Caki2 (cell line): ENCODE results near the gene GLRA3. TPM values are rescaled to one million over a fixed set of nuclear protein-coding genes. Genes with fewer than 3 reads are reported as not detected.

Experiments used
- DNase-seq: peaks from one replicate; pipeline ENCODE4 v3.0.0-alpha.2; 2015; ENCODE audit warnings: low read depth
- in situ Hi-C: cut with HindIII; loops from 2 replicates; pipeline ENCODE4 v1.10.0; 2016; ENCODE audit warnings: low sequenced_read_pairs, low pct_unique_long_range_greater_than_20kb, mixed read lengths
- total RNA-seq: library from RNA; depleted of rRNA; stranded (reverse); fragments of >200 nt; shearing (Covaris generic); gene quantifications from 2 replicates; pipeline ENCODE4 v1.2.3, GENCODE V29; 2014; ENCODE audit warnings: low replicate concordance

Gene GLRA3
- total RNA-seq, 1 experiment from 2014 or later, result not detected

DNA sequence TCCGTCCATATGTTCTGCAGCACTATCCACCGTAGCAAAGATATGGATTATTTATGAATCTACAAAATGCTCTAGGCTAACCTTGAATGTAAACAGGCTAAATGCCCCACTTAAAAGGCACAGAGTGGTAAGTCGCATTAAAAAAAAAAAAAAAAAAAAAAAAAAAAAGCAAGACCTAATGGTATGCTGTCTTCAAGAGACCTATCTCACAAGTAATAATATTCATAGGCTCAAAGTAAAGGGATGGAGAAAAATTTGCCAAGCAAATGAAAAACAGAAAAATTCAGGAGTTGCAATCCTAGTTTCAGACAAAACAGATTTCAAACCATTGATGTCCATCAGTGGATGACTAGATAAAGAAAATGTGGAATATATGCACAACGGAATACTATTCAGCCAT is 139.4 kb downstream of the GLRA3 start:
- DNase-seq, result no peak
- in situ Hi-C loops, result no loop called here

- in situ Hi-C loops, result no loop called here
- no peak for DNase-seq
Measured at GRCh38 chr4:174686826-174687225, 142.2 kb downstream of the GLRA3 start.

GRCh38 chr4:174681723-174682300 is 147.2 kb downstream of the GLRA3 start:
- in situ Hi-C loops, result no loop called here
- DNase-seq, result peak; percentile 11

- DNase-seq, result no peak
- in situ Hi-C loops, result no loop called here
Measured at GRCh38 chr4:174674305-174674840, 154.7 kb downstream of the GLRA3 start.

DNA sequence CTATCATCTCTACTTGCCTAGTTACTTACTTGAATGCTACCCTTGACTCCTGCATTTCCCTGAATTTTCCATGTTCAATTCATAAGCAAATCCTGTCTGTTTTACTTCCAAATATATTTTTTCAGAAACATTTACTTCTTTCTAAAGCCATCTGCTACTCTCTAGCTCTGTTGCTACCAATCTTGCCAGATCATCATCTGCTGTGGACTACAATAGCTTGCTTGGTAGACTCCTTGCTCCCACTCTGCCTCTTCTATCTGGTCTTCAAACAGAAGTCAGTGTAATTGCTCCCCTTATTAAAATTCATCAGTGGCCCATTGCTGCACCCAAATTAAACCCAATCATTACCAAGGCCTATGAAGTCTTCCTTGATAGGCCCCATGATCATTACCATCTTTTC is 155.2 kb downstream of the GLRA3 start:
- in situ Hi-C loops, result no loop called here
- no peak for DNase-seq

DNA sequence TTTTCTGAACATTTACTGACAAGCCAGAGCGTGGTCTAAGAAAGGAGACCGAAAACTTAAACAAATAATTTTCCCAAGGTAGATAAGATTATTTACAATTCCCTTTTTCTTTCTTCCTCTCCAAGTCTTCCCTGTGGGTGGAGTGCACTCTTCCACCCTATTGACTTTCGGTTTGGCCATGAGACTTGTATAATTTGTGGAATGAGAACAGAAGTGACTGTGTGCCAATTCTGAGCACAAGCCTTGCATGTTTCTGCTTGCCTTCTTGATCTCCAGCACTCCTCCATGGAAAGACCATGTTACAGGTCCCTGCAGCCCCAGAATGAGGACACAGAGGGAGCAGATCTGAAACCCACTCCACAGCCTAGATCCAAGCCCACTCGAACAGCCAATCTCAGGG is 156.8 kb downstream of the GLRA3 start:
- DNase-seq, result no peak
- in situ Hi-C loops, result no loop called here

- in situ Hi-C loops, result no loop called here
- peak; percentile 58 for DNase-seq
Measured at GRCh38 chr4:174669270-174669669, 159.8 kb downstream of the GLRA3 start.

DNA sequence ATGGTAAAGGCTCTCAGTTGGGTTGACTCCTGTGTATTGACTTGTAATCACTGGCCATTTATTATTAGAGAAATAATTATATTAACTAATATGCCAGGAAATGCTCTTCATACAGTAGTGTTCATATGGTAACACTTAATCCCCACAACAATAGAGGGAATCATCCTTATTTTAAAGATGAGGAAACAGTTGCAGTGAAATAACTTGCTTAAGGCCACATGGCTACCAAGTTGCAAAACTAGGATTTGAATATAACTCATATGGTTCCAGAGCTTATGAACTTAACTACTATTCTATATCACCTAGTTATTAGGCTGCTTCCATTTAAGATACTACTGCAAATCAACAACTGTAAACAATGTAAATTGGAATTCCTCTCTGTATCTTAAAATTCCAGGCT is 163.2 kb downstream of the GLRA3 start:
- no peak for DNase-seq
- in situ Hi-C loops, result no loop called here

DNA sequence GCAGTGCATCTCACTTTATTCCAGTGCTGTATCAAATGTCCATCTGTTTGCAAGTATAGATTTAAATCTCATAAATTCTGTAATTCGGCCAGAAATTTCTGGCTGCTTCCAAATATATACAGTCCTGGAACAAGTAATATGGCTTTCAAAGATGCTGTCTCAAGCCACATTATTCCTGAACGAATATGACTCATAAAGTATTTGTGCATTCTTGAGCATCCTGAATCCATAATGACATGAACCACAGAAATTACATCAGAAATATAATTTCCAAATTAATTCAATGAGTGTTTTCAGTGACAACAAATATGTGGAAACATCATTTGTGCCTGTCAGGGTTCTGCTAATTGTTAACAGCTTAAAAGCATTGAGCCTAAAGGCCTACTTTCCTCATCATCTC is 165.8 kb downstream of the GLRA3 start:
- in situ Hi-C loops, result no loop called here
- no peak for DNase-seq

DNA sequence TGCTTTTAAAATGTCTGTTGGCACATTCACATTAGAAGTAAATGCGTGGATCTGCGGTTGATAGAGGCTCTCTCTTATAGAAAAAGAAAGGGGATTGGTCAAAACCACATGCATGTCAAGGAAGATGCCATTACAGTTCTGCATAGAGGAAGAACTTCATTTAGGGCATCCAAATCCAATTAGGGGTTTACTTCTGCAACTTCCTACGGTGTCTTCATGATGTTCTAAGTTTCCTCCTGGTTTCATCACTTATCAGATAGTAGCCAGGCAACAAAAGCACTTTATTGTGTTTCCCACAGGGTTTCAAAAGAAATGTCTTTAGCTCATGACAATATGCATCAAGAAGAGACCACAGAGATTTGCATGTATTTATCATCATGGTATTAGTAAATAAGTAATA is 170.8 kb downstream of the GLRA3 start:
- DNase-seq, result no peak
- in situ Hi-C loops, result no loop called here

- DNase-seq, result no peak
- in situ Hi-C loops, result no loop called here
Measured at GRCh38 chr4:174657472-174657871, 171.6 kb downstream of the GLRA3 start.

DNA sequence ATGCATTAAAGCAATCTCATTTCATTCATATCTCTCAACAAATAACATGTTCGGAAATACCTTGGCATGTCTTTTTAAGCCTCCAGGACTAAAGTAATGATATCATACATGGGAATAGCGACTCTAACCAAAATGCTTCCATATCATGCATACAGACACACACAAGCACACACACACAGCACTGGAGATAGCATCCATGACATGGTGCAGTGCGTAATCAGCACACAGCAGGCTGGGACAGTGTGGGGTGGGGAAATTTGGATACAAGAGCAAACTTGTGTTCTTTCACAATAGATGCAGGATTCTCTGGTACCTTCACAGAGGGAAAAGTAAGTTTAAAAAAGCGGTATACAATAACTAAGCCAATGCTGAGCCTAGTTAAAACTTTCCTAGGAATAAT is 174.4 kb downstream of the GLRA3 start:
- no peak for DNase-seq
- in situ Hi-C loops, result no loop called here

GRCh38 chr4:174650711-174651355 is 178.2 kb downstream of the GLRA3 start:
- in situ Hi-C loops, result no loop called here
- DNase-seq, result no peak

DNA sequence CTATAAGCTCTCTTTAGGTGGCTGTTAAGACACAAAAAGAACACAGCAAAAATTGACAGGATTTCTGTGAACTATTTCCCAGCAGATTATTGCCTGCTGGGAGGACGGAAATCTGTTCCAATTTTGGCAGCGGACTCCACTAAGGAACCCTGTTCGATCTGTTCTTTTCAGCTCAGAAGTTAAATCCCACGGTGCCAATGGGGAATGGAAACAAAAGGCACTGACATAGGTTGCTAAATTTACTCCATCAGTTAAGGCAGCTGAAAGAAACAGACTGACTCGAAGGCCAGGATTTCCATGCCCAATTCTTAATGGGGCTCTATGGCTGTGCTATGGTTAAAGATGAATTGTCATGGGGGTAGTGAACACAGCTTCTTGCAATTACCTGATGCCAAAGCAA is 180.2 kb downstream of the GLRA3 start:
- DNase-seq, result no peak
- in situ Hi-C loops, result no loop called here

DNA sequence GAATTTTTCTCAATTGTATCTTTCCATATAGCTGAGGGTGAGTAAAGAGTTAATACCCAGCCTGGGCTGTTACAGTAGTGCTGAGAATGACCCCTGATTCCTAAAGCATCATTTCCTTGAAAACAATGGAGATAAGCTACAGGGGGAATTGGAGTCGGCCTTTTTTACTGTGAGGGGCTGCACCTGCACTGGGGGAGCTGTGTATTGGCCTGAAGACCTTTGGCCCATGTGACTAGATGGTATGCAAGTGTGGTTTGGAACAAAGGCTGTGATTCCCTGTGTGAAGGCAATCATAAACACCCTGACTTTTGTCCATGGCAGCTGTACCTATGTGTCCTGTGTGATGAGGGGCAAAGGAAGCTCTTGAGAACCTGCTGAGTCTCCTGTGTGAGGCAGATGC is 182.7 kb downstream of the GLRA3 start:
- in situ Hi-C loops, result no loop called here
- no peak for DNase-seq

DNA sequence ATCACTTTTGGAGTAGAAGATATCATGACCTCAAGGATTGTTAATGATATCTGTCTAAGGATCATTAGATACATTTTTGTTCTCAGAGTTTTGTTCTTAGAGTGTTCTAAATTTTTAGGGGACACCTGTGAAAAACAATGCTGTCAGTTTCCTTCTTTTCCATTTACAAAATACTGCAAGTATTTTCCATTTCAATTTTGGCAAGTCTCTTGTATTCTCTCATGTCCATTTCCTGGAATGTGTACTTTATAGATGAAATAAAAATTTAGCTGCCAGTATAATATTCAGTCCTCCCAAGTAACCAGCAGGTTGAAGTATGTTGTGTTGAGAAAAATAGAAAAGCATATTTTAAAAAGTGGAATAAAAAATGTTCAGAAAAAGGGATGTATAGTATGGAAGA is 188.9 kb downstream of the GLRA3 start:
- DNase-seq, result no peak
- in situ Hi-C loops, result no loop called here

DNA sequence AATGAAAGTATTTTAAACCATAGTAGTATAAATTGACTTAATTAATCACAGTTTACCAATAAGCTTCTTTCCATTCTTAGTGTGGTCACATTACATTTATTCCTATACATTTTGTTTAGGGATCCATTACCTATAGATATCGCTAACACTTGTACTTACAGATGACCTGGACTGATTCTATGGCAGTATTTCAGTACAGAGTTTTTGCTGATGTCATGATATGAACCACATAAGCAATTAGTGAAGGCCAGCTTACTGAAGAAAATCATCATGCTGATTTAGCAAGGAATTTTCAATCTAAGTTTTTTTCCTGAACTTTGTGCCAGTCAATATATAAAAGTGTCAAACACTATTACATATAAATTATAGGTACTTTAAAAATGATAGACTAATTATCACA is 193.3 kb downstream of the GLRA3 start:
- in situ Hi-C loops, result no loop called here
- no peak for DNase-seq

GRCh38 chr4:174633399-174633798 is 195.6 kb downstream of the GLRA3 start:
- no peak for DNase-seq

GRCh38 chr4:174631901-174632758 is 196.9 kb downstream of the GLRA3 start:
- DNase-seq, result peak; percentile 37
- in situ Hi-C loops, result no loop called here

More at GRCh38 chr4:174633399-174633798, 195.6 kb downstream of the GLRA3 start:
- in situ Hi-C loops, result no loop called here
